H1 (cell line): ENCODE measurements around the gene MMP7. TPM values are rescaled to one million over a fixed set of nuclear protein-coding genes. Genes with fewer than 3 reads are reported as not detected.

ENCODE experiments used
- CTCF ChIA-PET: fragments of 300-600 bp; sonication (Branson Sonifier 250); formaldehyde crosslinking; loops from one replicate; lab custom pipeline; 2021; ENCODE audit not compliant: partially characterized antibody; lab: Charles Lee
- POLR2A ChIA-PET: fragments of 300-600 bp; sonication (Branson Sonifier 250); formaldehyde crosslinking; loops from one replicate; lab custom pipeline; 2021; ENCODE audit warnings: inconsistent platforms; ENCODE audit not compliant: partially characterized antibody; lab: Charles Lee
- DNase-seq, 2 experiments: peaks; one replicate each; pipeline versions ENCODE4 v3.0.0 to v3.0.0-alpha.2; 2010 to 2022; ENCODE audit warnings: low spot score in 2 of 2, low read depth in 1 of 2, mixed read lengths in 1 of 2
- FAIRE-seq: peaks from 2 replicates; lab custom pipeline; 2011; peaks lifted over from hg19 to GRCh38; lab: Jason Lieb, UNC
- H2AFZ ChIP-seq: 2 replicates; pipeline ENCODE4 v1.8.1; 2012; ENCODE audit warnings: low read length, inconsistent platforms
- H2AK5ac ChIP-seq: 2 replicates; pipeline ENCODE4 v1.6.1; 2013; ENCODE audit warnings: low read depth, low read length
- H2BK120ac ChIP-seq: replicated peaks from 2 replicates; pipeline ENCODE3; 2013; ENCODE audit warnings: low read depth, low read length, inconsistent platforms
- H2BK12ac ChIP-seq: 2 replicates; pipeline ENCODE4 v1.6.1; 2013; ENCODE audit warnings: low read depth, low read length
- H2BK15ac ChIP-seq: 2 replicates; pipeline ENCODE4 v1.6.1; 2013; ENCODE audit warnings: low read length
- H2BK20ac ChIP-seq: 2 replicates; pipeline ENCODE4 v1.6.1; 2013; ENCODE audit warnings: low read length
- H2BK5ac ChIP-seq: 2 replicates; pipeline ENCODE4 v1.6.1; 2013; ENCODE audit warnings: low read depth, low read length
- H3K14ac ChIP-seq: 2 replicates; pipeline ENCODE4 v1.6.1; 2013; ENCODE audit warnings: inconsistent platforms; ENCODE audit not compliant: insufficient read length
- H3K18ac ChIP-seq: 2 replicates; pipeline ENCODE4 v1.6.1; 2013; ENCODE audit warnings: low read length; ENCODE audit errors: extremely low read depth
- H3K23ac ChIP-seq: 2 replicates; pipeline ENCODE4 v1.6.1; 2013; ENCODE audit warnings: inconsistent platforms; ENCODE audit not compliant: insufficient read length
- H3K23me2 ChIP-seq: 2 replicates; pipeline ENCODE4 v1.6.1; 2013; ENCODE audit warnings: low read depth, low read length
- H3K27ac ChIP-seq: 2 replicates; pipeline ENCODE4 v1.6.1; 2011; ENCODE audit warnings: low read depth, low read length, inconsistent platforms
- H3K27me3 ChIP-seq, 4 experiments: replicated peaks in 1 of 4; 1 replicate in 1 of 4; 2 replicates in 3 of 4; pipeline versions ENCODE4 v1.6.1 to v1.8.1; 2011 to 2013; ENCODE audit warnings: low read length in 3 of 4, mild to moderate bottlenecking in 3 of 4, inconsistent platforms in 2 of 4, mixed read lengths in 2 of 4, moderate library complexity in 1 of 4; ENCODE audit not compliant: control insufficient read depth in 3 of 4, insufficient read depth in 3 of 4; ENCODE audit errors: extremely low read depth in 1 of 4
- H3K36me3 ChIP-seq, 4 experiments: 2 replicates each; pipeline versions ENCODE4 v1.6.1 to v1.8.1; 2011 to 2013; ENCODE audit warnings: mild to moderate bottlenecking in 4 of 4, low read length in 3 of 4, moderate library complexity in 2 of 4, control low read depth in 1 of 4, inconsistent platforms in 1 of 4; ENCODE audit not compliant: insufficient read depth in 4 of 4, control insufficient read depth in 2 of 4
- H3K4ac ChIP-seq: replicated peaks from 2 replicates; pipeline ENCODE3; 2013; ENCODE audit warnings: low read length, low read depth, mixed read lengths, inconsistent platforms; ENCODE audit not compliant: insufficient read length
- H3K4me1 ChIP-seq, 4 experiments: replicated peaks in 1 of 4; 1 replicate in 1 of 4; 2 replicates in 3 of 4; pipeline versions ENCODE4 v1.6.1 to v1.8.1; 2011 to 2013; ENCODE audit warnings: low read length in 3 of 4, inconsistent platforms in 2 of 4, mixed read lengths in 1 of 4; ENCODE audit not compliant: insufficient read depth in 4 of 4, control insufficient read depth in 3 of 4
- H3K4me2 ChIP-seq, 2 experiments: 2 replicates each; pipeline versions ENCODE4 v1.6.1 to v1.8.1; 2011 to 2013; ENCODE audit warnings: low read depth in 2 of 2, low read length in 2 of 2, control low read depth in 1 of 2, inconsistent platforms in 1 of 2, mild to moderate bottlenecking in 1 of 2; ENCODE audit not compliant: insufficient read depth in 1 of 2
- H3K4me3 ChIP-seq, 4 experiments: fragments of 200-600, 300-600 bp in 1 of 4; sonication (generic), shearing (Covaris generic), sonication (Bioruptor Twin) in 1 of 4; 2 replicates each; pipeline versions ENCODE4 v1.5.1 to v1.8.1; 2011 to 2016; ENCODE audit warnings: low read length in 4 of 4, low read depth in 3 of 4, control low read depth in 2 of 4, inconsistent platforms in 2 of 4, mild to moderate bottlenecking in 2 of 4, mixed read lengths in 1 of 4, moderate library complexity in 1 of 4; ENCODE audit not compliant: insufficient read depth in 2 of 4; ENCODE audit errors: extremely low read depth in 1 of 4
- H3K56ac ChIP-seq: replicated peaks from 2 replicates; pipeline ENCODE3; 2013; ENCODE audit warnings: low read depth, mild to moderate bottlenecking, mixed read lengths, low read length, inconsistent platforms; ENCODE audit not compliant: insufficient read length
- H3K79me1 ChIP-seq: 2 replicates; pipeline ENCODE4 v1.6.1; 2013; ENCODE audit warnings: low read depth, low read length, control low read depth
- H3K79me2 ChIP-seq, 2 experiments: 2 replicates each; pipeline versions ENCODE4 v1.6.1 to v1.8.1; 2012 to 2013; ENCODE audit warnings: low read length in 2 of 2, mild to moderate bottlenecking in 2 of 2, inconsistent platforms in 1 of 2; ENCODE audit not compliant: insufficient read depth in 2 of 2, control insufficient read depth in 1 of 2
- H3K9ac ChIP-seq, 4 experiments: replicated peaks in 1 of 4; 1 replicate in 1 of 4; 2 replicates in 3 of 4; pipeline versions ENCODE4 v1.6.1 to v1.8.1; 2011 to 2013; ENCODE audit warnings: low read depth in 3 of 4, low read length in 3 of 4, control low read depth in 2 of 4, mild to moderate bottlenecking in 2 of 4, moderate library complexity in 2 of 4, inconsistent platforms in 1 of 4; ENCODE audit errors: extremely low read depth in 1 of 4
- H3K9me3 ChIP-seq, 2 experiments: 2 replicates each; pipeline versions ENCODE4 v1.6.1 to v1.8.1; 2012 to 2013; ENCODE audit warnings: mild to moderate bottlenecking in 2 of 2, moderate library complexity in 2 of 2, control low read depth in 1 of 2, inconsistent platforms in 1 of 2, low read depth in 1 of 2, low read length in 1 of 2, mixed read lengths in 1 of 2; ENCODE audit not compliant: insufficient read depth in 2 of 2
- H4K20me1 ChIP-seq, 2 experiments: replicated peaks in 1 of 2; 2 replicates each; pipeline versions ENCODE3 to v1.8.1; 2011 to 2013; ENCODE audit warnings: inconsistent platforms in 2 of 2, low read length in 2 of 2, mild to moderate bottlenecking in 1 of 2; ENCODE audit not compliant: insufficient read depth in 2 of 2, control insufficient read depth in 1 of 2
- H4K5ac ChIP-seq: 2 replicates; pipeline ENCODE4 v1.6.1; 2013; ENCODE audit warnings: low read length, low read depth, mixed read lengths, inconsistent platforms; ENCODE audit not compliant: insufficient read length
- H4K8ac ChIP-seq: 2 replicates; pipeline ENCODE4 v1.8.0; 2013; ENCODE audit warnings: mild to moderate bottlenecking, moderate library complexity, low read length, inconsistent platforms; ENCODE audit not compliant: insufficient read depth; ENCODE audit errors: extremely low read depth
- H4K91ac ChIP-seq: replicated peaks from 2 replicates; pipeline ENCODE3; 2013; ENCODE audit warnings: low read length, mixed read lengths, inconsistent platforms; ENCODE audit not compliant: insufficient read length
- CBX5 ChIP-seq: fragments of 300-800, 300-1000 bp; sonication (generic); IDR thresholded peaks from 2 replicates; pipeline ENCODE4 v1.7.1; 2016; ENCODE audit warnings: antibody characterized with exemption, low read length, low read depth
- CREB1 ChIP-seq: IDR thresholded peaks from 2 replicates; pipeline ENCODE4 v1.6.1; 2012; ENCODE audit warnings: inconsistent platforms
- NRF1 ChIP-seq: IDR thresholded peaks from 2 replicates; pipeline ENCODE4 v1.6.1; 2011; ENCODE audit warnings: mild to moderate bottlenecking, low read depth, low read length, improper control_type of control experiment
- RNF2 ChIP-seq: fragments of 200-900, 300-1000 bp; sonication (generic); IDR thresholded peaks from 2 replicates; pipeline ENCODE4 v1.7.1; 2016; ENCODE audit warnings: borderline replicate concordance, low read depth, mild to moderate bottlenecking, antibody characterized with exemption, low read length; ENCODE audit not compliant: poor library complexity, severe bottlenecking; ENCODE audit errors: missing control alignments
- WGBS, 2 experiments: shearing (Covaris generic) in 1 of 2; methylation state at CpG; one replicate each; pipeline versions ENCODE4 v1.1.6 to v1.1.7; 2013 to 2015; ENCODE audit warnings: low lambda C conversion rate in 2 of 2, mixed read lengths in 2 of 2, inconsistent platforms in 1 of 2, low coverage in 1 of 2, missing lambda C conversion rate in 1 of 2; ENCODE audit not compliant: insufficient replicate concordance in 2 of 2, insufficient coverage in 1 of 2, insufficient read length in 1 of 2; ENCODE audit errors: extremely low coverage in 1 of 2, missing lambda C conversion rate in 1 of 2; 5-methylcytosine and 5-hydroxymethylcytosine counted together
- polyA plus RNA-seq, 7 experiments: library from polyadenylated mRNA; depleted of rRNA in 3 of 7; stranded (reverse) in 5 of 7; unstranded in 2 of 7; fragments of >200 nt in 5 of 7; fragments of 200-250 nt in 2 of 7; gene quantifications; 1 replicate in 5 of 7; 2 replicates in 1 of 7; 4 replicates in 1 of 7; pipeline versions ENCODE4 v1.2.1 to v1.2.3, GENCODE V29; 2011 to 2013; ENCODE audit warnings: missing spikeins in 2 of 7, mixed read lengths in 2 of 7
- total RNA-seq: library from RNA; stranded (reverse); fragmentation: NEBNext Ultra II Directional; extraction: Animal tissue kit (Norgen Biotek cat#: 25700); gene quantifications from 2 replicates; pipeline ENCODE4 v1.2.1, GENCODE V29; 2021

The MMP7 gene
- total and polyA plus RNA-seq, 2 of the 8 experiments (the other 6 are each of a cell fraction or from before 2014, with no cell fraction given), result not detected

- H3K79me1 ChIP-seq, result no peaks in the 10 kb centered on the region
- no peak overlapping the region for H3K18ac ChIP-seq
- no peak overlapping the region for H2BK20ac ChIP-seq
- H3K79me2 ChIP-seq, result no peaks in the 10 kb centered on the region
- no peak overlapping the region for H3K56ac ChIP-seq
- no peaks in the 10 kb centered on the region for H3K9me3 ChIP-seq
- no peak overlapping the region for H2BK5ac ChIP-seq
- no peaks in the 10 kb centered on the region for H3K27me3 ChIP-seq
- no peak overlapping the region for H3K23ac ChIP-seq
- H3K36me3 ChIP-seq, result no peaks in the 10 kb centered on the region
- no peak overlapping the region for H4K5ac ChIP-seq
- H3K14ac ChIP-seq, result no peak overlapping the region
- no peak overlapping the region for H3K9ac ChIP-seq
- H3K23me2 ChIP-seq, result no peaks in the 10 kb centered on the region
- CTCF ChIA-PET, result interaction anchor here (1.0 kb wide), 1 partner anchor 31 kb away, joined by 3 read pairs; no protein-coding TSS in a partner anchor
- no peak overlapping the region for H2BK120ac ChIP-seq
- POLR2A ChIA-PET, result no interaction called here
- no peak overlapping the region for H2AK5ac ChIP-seq
- no peaks in the 10 kb centered on the region for H3K4me1 ChIP-seq
- FAIRE-seq, result no peak
- H2BK15ac ChIP-seq, result no peak overlapping the region
- H2BK12ac ChIP-seq, result no peak overlapping the region
- no peaks in the 10 kb centered on the region for H4K20me1 ChIP-seq
- H4K8ac ChIP-seq, result no peak overlapping the region
- no peak overlapping the region for H3K4ac ChIP-seq
- no peak overlapping the region for H2AFZ ChIP-seq
- DNase-seq, result no peak
- no peak overlapping the region for H3K4me3 ChIP-seq
- no peak overlapping the region for H3K4me2 ChIP-seq
- H3K27ac ChIP-seq, result no peak overlapping the region
- WGBS, 2 experiments, result 91% methylated on average over 2 of the region's 2 CpGs; no CpG with 5 or more reads in 1 of the 2 experiments
- H4K91ac ChIP-seq, result no peak overlapping the region
- TF ChIP-seq CREB1, result no peak
- no peak for TF ChIP-seq NRF1
- no peak for TF ChIP-seq RNF2
- TF ChIP-seq CBX5, result no peak
Measured at GRCh38 chr11:102575012-102575411, 44.5 kb upstream of the MMP7 start.
